GM18873 (cell line): ENCODE results near the gene AGBL1.

Source experiments
- ATAC-seq: cut with Tn5 transposase; IDR thresholded peaks from one replicate; pipeline ENCODE4 v1.9.1; 2021; ENCODE audit warnings: mild to moderate bottlenecking, moderate library complexity, moderate number of reproducible peaks; ENCODE audit not compliant: unreplicated experiment, low FRiP score

Gene AGBL1

GRCh38 chr15:86620157-86620556 is 540.5 kb downstream of the AGBL1 start:
- ATAC-seq: no peak

GRCh38 chr15:86620641-86621349 is 541.1 kb downstream of the AGBL1 start:
- no peak for ATAC-seq

- ATAC-seq: no peak
Observed at GRCh38 chr15:86623236-86623635, 543.6 kb downstream of the AGBL1 start.

- ATAC-seq: no peak
Observed at GRCh38 chr15:86624261-86625036, 544.8 kb downstream of the AGBL1 start.

- ATAC-seq: no peak
Observed at GRCh38 chr15:86629409-86630356, 550.0 kb downstream of the AGBL1 start.

GRCh38 chr15:86630946-86631345 is 551.3 kb downstream of the AGBL1 start:
- ATAC-seq: no peak

- no peak for ATAC-seq
Observed at GRCh38 chr15:86634146-86634545, 554.5 kb downstream of the AGBL1 start.

- no peak for ATAC-seq
Observed at GRCh38 chr15:86634992-86635638, 555.4 kb downstream of the AGBL1 start.

- ATAC-seq: no peak
Observed at GRCh38 chr15:86644339-86644738, 564.7 kb downstream of the AGBL1 start.

- ATAC-seq: no peak
Observed at GRCh38 chr15:86645925-86646500, 566.3 kb downstream of the AGBL1 start.

- ATAC-seq: no peak
Observed at GRCh38 chr15:86647810-86648440, 568.3 kb downstream of the AGBL1 start.

- no peak for ATAC-seq
Observed at GRCh38 chr15:86649277-86649676, 569.6 kb downstream of the AGBL1 start.

GRCh38 chr15:86650094-86650493 is 570.4 kb downstream of the AGBL1 start:
- no peak for ATAC-seq

- no peak for ATAC-seq
Observed at GRCh38 chr15:86653344-86654197, 573.9 kb downstream of the AGBL1 start.

- ATAC-seq: no peak
Observed at GRCh38 chr15:86654501-86654900, 574.8 kb downstream of the AGBL1 start.

GRCh38 chr15:86657305-86657704 is 577.6 kb downstream of the AGBL1 start:
- ATAC-seq: no peak

- ATAC-seq: no peak
Observed at GRCh38 chr15:86659724-86660411, 580.2 kb downstream of the AGBL1 start.

GRCh38 chr15:86661580-86661979 is 581.9 kb downstream of the AGBL1 start:
- ATAC-seq: no peak
